COLO668 (cell line): ENCODE data around the gene C19orf38.
"Not testable (repeated sequence)": the region's sequence is repeated elsewhere in the genome, so short reads cannot be mapped to it uniquely, and the experiment has no call there.

Experiments used
- DNase-seq: peaks from one replicate; lab custom pipeline; 2025; ENCODE audit not compliant: unreplicated experiment; lab: John Stamatoyannopoulos, UW

The C19orf38 gene

GRCh38 chr19:10820173-10820572 lies 28.0 kb upstream of the C19orf38 start:
- DNase-seq = no peak

- no peak for DNase-seq
Observed at GRCh38 chr19:10823690-10824089, 24.5 kb upstream of the C19orf38 start.

- DNase-seq = no peak
Observed at GRCh38 chr19:10826231-10826630, 22.0 kb upstream of the C19orf38 start.

- no peak for DNase-seq
Observed at GRCh38 chr19:10826846-10827245, 21.4 kb upstream of the C19orf38 start.

GRCh38 chr19:10828981-10829821 lies 19.0 kb upstream of the C19orf38 start:
- no peak for DNase-seq

GRCh38 chr19:10829967-10830366 lies 18.2 kb upstream of the C19orf38 start:
- no peak for DNase-seq

GRCh38 chr19:10830370-10830769 lies 17.8 kb upstream of the C19orf38 start:
- no peak for DNase-seq

- no peak for DNase-seq
Observed at GRCh38 chr19:10830931-10831779, 17.1 kb upstream of the C19orf38 start.

GRCh38 chr19:10831987-10832938 lies 16.0 kb upstream of the C19orf38 start:
- DNase-seq = no peak

- DNase-seq = no peak
Observed at GRCh38 chr19:10832939-10833296, 15.3 kb upstream of the C19orf38 start.

- DNase-seq = peak; percentile 26
Observed at GRCh38 chr19:10835089-10835753, 13.0 kb upstream of the C19orf38 start.

GRCh38 chr19:10835754-10836478 lies 12.3 kb upstream of the C19orf38 start, which contains the start of gene TMED1:
TSS of gene TMED1 (minus strand) at chr19:10836212. CDS start at chr19:10836191, 21 bp downstream.
- DNase-seq = peak; percentile 100

GRCh38 chr19:10836479-10837330 lies 11.5 kb upstream of the C19orf38 start:
- DNase-seq = peak; percentile 86

GRCh38 chr19:10837649-10838048 lies 10.6 kb upstream of the C19orf38 start:
- DNase-seq = not testable (repeated sequence)

- DNase-seq = no peak
Observed at GRCh38 chr19:10838377-10838776, 9.8 kb upstream of the C19orf38 start.

GRCh38 chr19:10839114-10840050 lies 8.8 kb upstream of the C19orf38 start:
- no peak for DNase-seq

GRCh38 chr19:10842788-10843187 lies 5.4 kb upstream of the C19orf38 start:
- no peak for DNase-seq
